Measurements from ENCODE around the gene ITGB3.

DNA sequence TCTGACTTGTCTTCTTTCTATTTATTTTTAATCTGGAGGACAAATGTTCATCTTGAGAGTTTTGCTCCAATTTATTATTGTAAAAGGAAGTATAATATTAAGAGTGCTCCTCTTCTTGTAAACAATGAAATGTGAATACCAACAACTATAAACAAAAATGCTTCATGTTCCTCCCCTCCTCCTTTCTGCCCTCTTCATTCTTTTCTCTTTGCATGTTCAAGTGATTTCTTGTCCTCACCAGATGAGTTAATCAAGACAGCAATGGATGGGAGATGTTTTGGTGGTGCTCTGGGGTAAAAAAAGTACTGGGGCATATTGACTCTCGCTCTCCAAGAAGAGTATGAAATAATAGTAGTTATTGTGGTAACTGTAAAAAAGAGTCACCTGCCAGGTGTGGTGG is 24.3 kb downstream of the ITGB3 start:
- TF ChIP-seq, protein P1, sequence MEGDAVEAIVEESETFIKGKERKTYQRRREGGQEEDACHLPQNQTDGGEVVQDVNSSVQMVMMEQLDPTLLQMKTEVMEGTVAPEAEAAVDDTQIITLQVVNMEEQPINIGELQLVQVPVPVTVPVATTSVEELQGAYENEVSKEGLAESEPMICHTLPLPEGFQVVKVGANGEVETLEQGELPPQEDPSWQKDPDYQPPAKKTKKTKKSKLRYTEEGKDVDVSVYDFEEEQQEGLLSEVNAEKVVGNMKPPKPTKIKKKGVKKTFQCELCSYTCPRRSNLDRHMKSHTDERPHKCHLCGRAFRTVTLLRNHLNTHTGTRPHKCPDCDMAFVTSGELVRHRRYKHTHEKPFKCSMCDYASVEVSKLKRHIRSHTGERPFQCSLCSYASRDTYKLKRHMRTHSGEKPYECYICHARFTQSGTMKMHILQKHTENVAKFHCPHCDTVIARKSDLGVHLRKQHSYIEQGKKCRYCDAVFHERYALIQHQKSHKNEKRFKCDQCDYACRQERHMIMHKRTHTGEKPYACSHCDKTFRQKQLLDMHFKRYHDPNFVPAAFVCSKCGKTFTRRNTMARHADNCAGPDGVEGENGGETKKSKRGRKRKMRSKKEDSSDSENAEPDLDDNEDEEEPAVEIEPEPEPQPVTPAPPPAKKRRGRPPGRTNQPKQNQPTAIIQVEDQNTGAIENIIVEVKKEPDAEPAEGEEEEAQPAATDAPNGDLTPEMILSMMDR (IDR thresholded peaks at IDR 0.05): no peak
- no peak for TF ChIP-seq POLR2A (IDR thresholded peaks at IDR 0.05)

All from uterus (tissue), 2 donors.